ENCODE data around the gene SLAMF9.

- no peak for TF ChIP-seq CTCF (IDR thresholded peaks at IDR 0.05; ENCODE audit: low read depth, low read length)
- no peak for TF ChIP-seq EZH2phosphoT487 (IDR thresholded peaks at IDR 0.05; ENCODE audit: low read depth)
Measured at GRCh38 chr1:159925719-159926078, 28.3 kb downstream of the SLAMF9 start.

Measured in OCI-LY3 (cell line).